Activated T-cell treated with anti-CD3 and anti-CD28 coated beads, Interleukin-2, amount 50 U/mL, for 24 hours (primary cell): ENCODE data around the gene PHTF1.

ENCODE experiments used
- DNase-seq: peaks from one replicate; pipeline ENCODE4 v3.0.0-alpha.2; 2020
- H3K27ac Mint-ChIP-seq: 2 replicates; pipeline ENCODE4 v1.8.0; 2020; ENCODE audit warnings: mild to moderate bottlenecking, mixed read lengths
- H3K27me3 Mint-ChIP-seq: 2 replicates; pipeline ENCODE4 v1.8.0; 2020; ENCODE audit warnings: mixed read lengths
- H3K36me3 Mint-ChIP-seq: 2 replicates; pipeline ENCODE4 v1.8.0; 2020; ENCODE audit warnings: low read depth, mixed read lengths
- H3K4me1 Mint-ChIP-seq: 2 replicates; pipeline ENCODE4 v1.8.0; 2020; ENCODE audit warnings: low read depth, mixed read lengths
- H3K4me3 Mint-ChIP-seq: 2 replicates; pipeline ENCODE4 v1.8.0; 2020; ENCODE audit warnings: mild to moderate bottlenecking, moderate library complexity, mixed read lengths
- H3K9me3 Mint-ChIP-seq: 2 replicates; pipeline ENCODE4 v1.8.0; 2020; ENCODE audit warnings: mixed read lengths

The PHTF1 gene

GRCh38 chr1:113657126-113657525 lies 102.2 kb downstream of the PHTF1 start:
- Mint-ChIP-seq H3K27me3 (no peaks in the 10 kb centered on the region), H3K4me3 (no peak overlapping the region), H3K27ac (no peak overlapping the region), H3K9me3 (no peaks in the 10 kb centered on the region), H3K4me1 (no peaks in the 10 kb centered on the region), H3K36me3 (peaks cover 2% of the 10 kb centered on the region)
- no peak for DNase-seq

DNA sequence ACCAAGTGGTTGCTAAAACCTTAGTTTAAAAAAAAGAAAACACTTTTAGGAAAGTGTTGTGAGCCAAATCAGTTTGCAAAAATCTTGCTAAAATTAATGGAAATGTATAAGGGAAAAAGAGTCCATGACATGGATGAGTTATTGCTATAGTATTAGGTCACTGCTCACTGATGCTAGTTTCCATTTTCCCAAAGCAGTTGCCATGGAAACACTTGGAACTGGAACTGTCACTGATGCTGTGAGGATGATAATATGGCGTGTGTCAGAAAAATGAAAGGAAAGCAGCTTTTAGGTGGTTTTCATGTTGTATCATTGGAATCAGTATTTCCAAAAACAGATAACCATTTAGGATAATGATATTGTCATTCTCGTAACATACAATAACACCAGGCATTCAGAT lies 104.4 kb downstream of the PHTF1 start:
- Mint-ChIP-seq H3K4me3 (no peak overlapping the region), H3K9me3 (no peaks in the 10 kb centered on the region), H3K27me3 (no peaks in the 10 kb centered on the region), H3K27ac (no peak overlapping the region), H3K36me3 (peaks cover 2% of the 10 kb centered on the region), H3K4me1 (no peaks in the 10 kb centered on the region)
- DNase-seq: no peak

- Mint-ChIP-seq H3K4me3 (no peak overlapping the region), H3K27ac (no peak overlapping the region), H3K27me3 (no peaks in the 10 kb centered on the region), H3K4me1 (no peaks in the 10 kb centered on the region), H3K9me3 (no peaks in the 10 kb centered on the region), H3K36me3 (peaks cover 2% of the 10 kb centered on the region)
- no peak for DNase-seq
Observed at GRCh38 chr1:113653741-113654140, 105.5 kb downstream of the PHTF1 start.

- Mint-ChIP-seq H3K9me3 (no peaks in the 10 kb centered on the region), H3K4me3 (no peak overlapping the region), H3K27ac (no peak overlapping the region), H3K36me3 (peaks cover 2% of the 10 kb centered on the region), H3K27me3 (no peaks in the 10 kb centered on the region), H3K4me1 (no peaks in the 10 kb centered on the region)
- no peak for DNase-seq
Observed at GRCh38 chr1:113652771-113653170, 106.5 kb downstream of the PHTF1 start.

- Mint-ChIP-seq H3K36me3 (peaks cover 1% of the 10 kb centered on the region), H3K27me3 (no peaks in the 10 kb centered on the region), H3K9me3 (no peaks in the 10 kb centered on the region), H3K27ac (no peak overlapping the region), H3K4me1 (no peaks in the 10 kb centered on the region), H3K4me3 (no peak overlapping the region)
- no peak for DNase-seq
Observed at GRCh38 chr1:113648478-113648877, 110.8 kb downstream of the PHTF1 start.

DNA sequence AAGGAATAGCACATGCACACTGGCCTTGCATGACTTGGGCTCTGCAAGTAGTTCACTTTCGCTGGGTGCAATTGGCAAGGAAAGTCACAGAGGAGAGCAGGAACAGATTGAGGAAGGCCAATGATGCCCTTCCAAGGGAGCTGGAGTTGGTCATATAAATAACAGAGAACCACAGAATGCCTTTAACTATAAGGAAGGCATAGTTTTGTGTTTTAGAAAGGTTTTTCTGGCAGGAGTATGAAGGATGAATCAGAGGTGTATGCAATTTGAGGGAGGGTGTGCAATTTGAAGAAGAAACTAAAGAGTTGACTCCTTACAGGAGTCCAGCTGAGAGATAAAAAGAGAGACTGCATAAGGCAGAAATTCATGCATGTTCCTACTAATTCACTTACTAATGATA lies 112.1 kb downstream of the PHTF1 start:
- Mint-ChIP-seq H3K27me3 (no peaks in the 10 kb centered on the region), H3K27ac (no peak overlapping the region), H3K36me3 (peaks cover 1% of the 10 kb centered on the region), H3K9me3 (no peaks in the 10 kb centered on the region), H3K4me3 (no peak overlapping the region), H3K4me1 (no peaks in the 10 kb centered on the region)
- no peak for DNase-seq
